ENCODE results near the gene EEF1AKMT2. TPM values are rescaled to one million over a fixed set of nuclear protein-coding genes. Genes with fewer than 3 reads are reported as not detected.
A peak's percentile ranks its signal among the peaks of the same experiment; 100 is the strongest.
"Not testable (repeated sequence)": the region's sequence is repeated elsewhere in the genome, so short reads cannot be mapped to it uniquely, and the experiment has no call there.

Gene EEF1AKMT2
- total RNA-seq, 1 donor from 2014 or later = 22.2 TPM

GRCh38 chr10:124756156-124756903 lies 35.4 kb downstream of the EEF1AKMT2 start:
- DNase-seq (ENCODE audit: low read depth, low spot score) = no peak

GRCh38 chr10:124755581-124755980 lies 36.1 kb downstream of the EEF1AKMT2 start:
- DNase-seq (ENCODE audit: low read depth, low spot score) = no peak

GRCh38 chr10:124754227-124754626 lies 37.5 kb downstream of the EEF1AKMT2 start:
- DNase-seq (ENCODE audit: low read depth, low spot score) = no peak

- DNase-seq (ENCODE audit: low read depth, low spot score) = no peak
Observed at GRCh38 chr10:124748953-124749645, 42.6 kb downstream of the EEF1AKMT2 start.

- no peak for DNase-seq (ENCODE audit: low read depth, low spot score)
Observed at GRCh38 chr10:124748166-124748565, 43.5 kb downstream of the EEF1AKMT2 start.

- no peak for DNase-seq (ENCODE audit: low read depth, low spot score)
Observed at GRCh38 chr10:124747745-124748144, 43.9 kb downstream of the EEF1AKMT2 start.

- DNase-seq (ENCODE audit: low read depth, low spot score) = no peak
Observed at GRCh38 chr10:124746992-124747391, 44.7 kb downstream of the EEF1AKMT2 start.

- not testable (repeated sequence) for DNase-seq (ENCODE audit: low read depth, low spot score)
Observed at GRCh38 chr10:124746447-124746846, 45.2 kb downstream of the EEF1AKMT2 start.

- DNase-seq (ENCODE audit: low read depth, low spot score) = no peak
Observed at GRCh38 chr10:124745673-124746072, 46.0 kb downstream of the EEF1AKMT2 start.

- DNase-seq (ENCODE audit: low read depth, low spot score) = no peak
Observed at GRCh38 chr10:124745252-124745651, 46.4 kb downstream of the EEF1AKMT2 start.

GRCh38 chr10:124744102-124745050 lies 47.3 kb downstream of the EEF1AKMT2 start, which contains the start of gene FAM53B:
Gene FAM53B, minus strand, starts transcription at chr10:124744378. Its CDS starts 37,665 bp downstream, at chr10:124706713.
- DNase-seq (ENCODE audit: low read depth, low spot score) = peak; percentile 51

GRCh38 chr10:124743191-124744101 lies 48.2 kb downstream of the EEF1AKMT2 start:
- no peak for DNase-seq (ENCODE audit: low read depth, low spot score)

GRCh38 chr10:124742413-124743190 lies 49.1 kb downstream of the EEF1AKMT2 start:
- DNase-seq (ENCODE audit: low read depth, low spot score) = no peak

GRCh38 chr10:124741922-124742412 lies 49.7 kb downstream of the EEF1AKMT2 start:
- no peak for DNase-seq (ENCODE audit: low read depth, low spot score)

GRCh38 chr10:124741281-124741921 lies 50.3 kb downstream of the EEF1AKMT2 start:
- DNase-seq (ENCODE audit: low read depth, low spot score) = no peak

- DNase-seq (ENCODE audit: low read depth, low spot score) = no peak
Observed at GRCh38 chr10:124740369-124741280, 51.1 kb downstream of the EEF1AKMT2 start.

GRCh38 chr10:124739986-124740368 lies 51.7 kb downstream of the EEF1AKMT2 start:
- DNase-seq (ENCODE audit: low read depth, low spot score) = no peak

Data from pulmonary artery endothelial cell (primary cell).